SU-DHL-6 (cell line): ENCODE data around the gene LGALS1.
A peak's percentile ranks its signal among the peaks of the same experiment; 100 is the strongest.

Experiments used
- H2AFZ ChIP-seq: fragments of 200-600 bp; sonication (generic); 2 replicates; pipeline ENCODE4 v1.6.1; 2014; ENCODE audit warnings: low read depth, mild to moderate bottlenecking, moderate library complexity, mixed read lengths, antibody characterized with exemption, low read length; ENCODE audit not compliant: severe bottlenecking
- H3F3A ChIP-seq: fragments of 200-600 bp; shearing (Covaris generic); 2 replicates; pipeline ENCODE4 v1.6.0; 2016; ENCODE audit warnings: antibody characterized with exemption, mild to moderate bottlenecking; ENCODE audit not compliant: insufficient read depth
- H3K27ac ChIP-seq: fragments of 200-600 bp; sonication (generic); 2 replicates; pipeline ENCODE4 v1.5.1; 2016; ENCODE audit warnings: low read depth, mild to moderate bottlenecking, low read length, moderate library complexity, mixed read lengths
- H3K27me3 ChIP-seq: fragments of 200-600 bp; sonication (generic), shearing (Covaris generic); 2 replicates; pipeline ENCODE4 v1.6.0; 2014; ENCODE audit warnings: mild to moderate bottlenecking, low read length
- H3K36me3 ChIP-seq: fragments of 200-600 bp; sonication (generic); 2 replicates; pipeline ENCODE4 v1.6.1; 2014; ENCODE audit warnings: mild to moderate bottlenecking, low read length, mixed read lengths
- H3K4me2 ChIP-seq: fragments of 300-600, 200-600 bp; shearing (Covaris generic), sonication (generic); 2 replicates; pipeline ENCODE4 v1.6.0; 2014; ENCODE audit warnings: low read length, low read depth, mild to moderate bottlenecking; ENCODE audit not compliant: poor library complexity, severe bottlenecking
- H3K4me3 ChIP-seq: fragments of 200-600 bp; sonication (generic); 2 replicates; pipeline ENCODE4 v1.5.1; 2014; ENCODE audit warnings: antibody characterized with exemption, low read length, mild to moderate bottlenecking, mixed read lengths; ENCODE audit not compliant: insufficient read depth, poor library complexity, severe bottlenecking
- H3K79me2 ChIP-seq: fragments of 200-600 bp; sonication (generic); 2 replicates; pipeline ENCODE4 v1.6.1; 2014; ENCODE audit warnings: mild to moderate bottlenecking, low read length, moderate library complexity; ENCODE audit not compliant: insufficient read depth
- H3K9ac ChIP-seq: fragments of 200-600 bp; sonication (generic); 2 replicates; pipeline ENCODE4 v1.7.0; 2014; ENCODE audit warnings: mild to moderate bottlenecking, low read length
- H3K9me2 ChIP-seq: fragments of 200-600 bp; sonication (generic); replicated peaks from 2 replicates; pipeline ENCODE4 v1.6.1; 2014; ENCODE audit warnings: low read length; ENCODE audit not compliant: insufficient read depth
- H3K9me3 ChIP-seq: fragments of 200-600 bp; sonication (generic); 2 replicates; pipeline ENCODE4 v1.6.1; 2014; ENCODE audit warnings: low read length, mixed read lengths; ENCODE audit not compliant: insufficient read depth
- H4K20me1 ChIP-seq: fragments of 200-600 bp; sonication (generic); 2 replicates; pipeline ENCODE4 v1.6.1; 2014; ENCODE audit warnings: low read depth, mild to moderate bottlenecking, antibody characterized with exemption, low read length, moderate library complexity, mixed read lengths
- CTCF ChIP-seq: fragments of 200-600 bp; sonication (generic); IDR thresholded peaks from one replicate; pipeline ENCODE4 v1.5.1; 2017; ENCODE audit warnings: antibody characterized with exemption, mild to moderate bottlenecking, low read length, moderate library complexity; ENCODE audit not compliant: insufficient read depth, poor library complexity, severe bottlenecking
- EZH2phosphoT487 ChIP-seq: fragments of 200-600 bp; sonication (generic), shearing (Covaris generic); conservative IDR thresholded peaks from 2 replicates; pipeline ENCODE4 v1.6.1; 2018; ENCODE audit warnings: mild to moderate bottlenecking, antibody characterized with exemption, low read length, moderate library complexity, mixed read lengths

LGALS1 gene

GRCh38 chr22:37631448-37632173, 43.8 kb upstream of the LGALS1 start:
- Histone ChIP-seq H2AFZ (no peak overlapping the region), H3F3A (peaks cover 29% of the 10 kb centered on the region), H3K79me2 (no peaks in the 10 kb centered on the region), H3K27ac (peak overlapping the region; percentile 92), H3K9me2 (no peaks in the 10 kb centered on the region), H3K27me3 (no peaks in the 10 kb centered on the region), H3K9ac (no peak overlapping the region), H3K36me3 (no peaks in the 10 kb centered on the region), H3K4me3 (no peak overlapping the region), H4K20me1 (no peaks in the 10 kb centered on the region), H3K4me2 (no peak overlapping the region), H3K9me3 (no peaks in the 10 kb centered on the region)
- TF ChIP-seq CTCF (no peak), EZH2phosphoT487 (no peak)

GRCh38 chr22:37632174-37633088, 43.0 kb upstream of the LGALS1 start:
- Histone ChIP-seq H3F3A (peaks cover 29% of the 10 kb centered on the region), H2AFZ (no peak overlapping the region), H4K20me1 (no peaks in the 10 kb centered on the region), H3K27me3 (no peaks in the 10 kb centered on the region), H3K79me2 (no peaks in the 10 kb centered on the region), H3K9me3 (no peaks in the 10 kb centered on the region), H3K36me3 (no peaks in the 10 kb centered on the region), H3K9me2 (no peaks in the 10 kb centered on the region), H3K9ac (peak overlapping the region; percentile 47), H3K27ac (peak overlapping the region; percentile 92), H3K4me2 (peak overlapping the region; percentile 55), H3K4me3 (no peak overlapping the region)
- no peak for TF ChIP-seq EZH2phosphoT487
- TF ChIP-seq CTCF, result no peak

GRCh38 chr22:37633089-37633624, 42.3 kb upstream of the LGALS1 start:
- H3K4me3 ChIP-seq, result peak overlapping the region; percentile 14
- peaks cover 22% of the 10 kb centered on the region for H3F3A ChIP-seq
- H2AFZ ChIP-seq, result no peak overlapping the region
- H3K27me3 ChIP-seq, result no peaks in the 10 kb centered on the region
- no peaks in the 10 kb centered on the region for H4K20me1 ChIP-seq
- peak overlapping the region; percentile 47 for H3K9ac ChIP-seq
- no peaks in the 10 kb centered on the region for H3K9me2 ChIP-seq
- no peaks in the 10 kb centered on the region for H3K9me3 ChIP-seq
- H3K4me2 ChIP-seq, result peak overlapping the region; percentile 55
- H3K36me3 ChIP-seq, result no peaks in the 10 kb centered on the region
- TF ChIP-seq EZH2phosphoT487 (no peak), CTCF (no peak)
- H3K79me2 ChIP-seq, result no peaks in the 10 kb centered on the region
- peak overlapping the region; percentile 92 for H3K27ac ChIP-seq
